ENCODE measurements around the gene IMPG1.
"Not testable (repeated sequence)": the region's sequence is repeated elsewhere in the genome, so short reads cannot be mapped to it uniquely, and the experiment has no call there.

Gene IMPG1

DNA sequence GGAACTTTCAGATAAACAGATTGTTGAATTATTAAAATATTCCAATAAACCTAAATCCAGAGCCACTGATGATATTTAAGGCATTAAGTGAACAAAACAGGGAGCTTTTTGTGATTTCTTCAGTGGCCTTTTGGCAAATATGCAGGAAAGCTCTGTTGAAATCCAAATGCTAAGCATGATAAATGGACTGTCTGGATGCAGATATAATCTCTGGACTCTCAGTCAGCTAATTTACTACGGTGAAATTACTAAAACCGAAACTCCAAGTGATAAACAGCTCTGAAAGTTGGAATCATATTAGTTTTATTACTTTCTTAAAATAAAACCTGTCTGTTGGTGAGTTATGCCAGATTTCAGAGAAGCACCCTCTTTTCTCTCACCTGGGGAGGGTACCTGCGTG, 120.3 kb downstream of the IMPG1 start:
- no peak for DNase-seq (ENCODE audit: low read depth)

DNA sequence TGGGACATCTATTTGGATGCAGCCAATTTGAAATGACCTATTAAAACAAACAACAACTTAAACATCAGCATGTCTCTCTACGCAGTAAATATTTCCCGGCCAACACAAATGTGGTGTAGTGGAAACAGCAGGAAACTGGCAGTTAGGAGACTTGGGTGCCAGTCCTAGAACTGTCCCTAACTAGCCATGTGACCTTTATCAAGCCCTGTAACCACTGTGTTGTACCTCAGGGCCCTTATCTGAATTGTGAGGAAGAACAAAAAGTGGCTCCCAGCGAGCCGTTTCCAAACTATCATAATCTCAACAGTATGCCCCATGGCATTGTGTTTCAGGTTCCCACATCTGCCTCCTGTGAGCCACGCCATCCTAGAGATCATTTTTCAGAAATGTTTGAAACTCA, 124.5 kb downstream of the IMPG1 start:
- no peak for DNase-seq (ENCODE audit: low read depth)

DNA sequence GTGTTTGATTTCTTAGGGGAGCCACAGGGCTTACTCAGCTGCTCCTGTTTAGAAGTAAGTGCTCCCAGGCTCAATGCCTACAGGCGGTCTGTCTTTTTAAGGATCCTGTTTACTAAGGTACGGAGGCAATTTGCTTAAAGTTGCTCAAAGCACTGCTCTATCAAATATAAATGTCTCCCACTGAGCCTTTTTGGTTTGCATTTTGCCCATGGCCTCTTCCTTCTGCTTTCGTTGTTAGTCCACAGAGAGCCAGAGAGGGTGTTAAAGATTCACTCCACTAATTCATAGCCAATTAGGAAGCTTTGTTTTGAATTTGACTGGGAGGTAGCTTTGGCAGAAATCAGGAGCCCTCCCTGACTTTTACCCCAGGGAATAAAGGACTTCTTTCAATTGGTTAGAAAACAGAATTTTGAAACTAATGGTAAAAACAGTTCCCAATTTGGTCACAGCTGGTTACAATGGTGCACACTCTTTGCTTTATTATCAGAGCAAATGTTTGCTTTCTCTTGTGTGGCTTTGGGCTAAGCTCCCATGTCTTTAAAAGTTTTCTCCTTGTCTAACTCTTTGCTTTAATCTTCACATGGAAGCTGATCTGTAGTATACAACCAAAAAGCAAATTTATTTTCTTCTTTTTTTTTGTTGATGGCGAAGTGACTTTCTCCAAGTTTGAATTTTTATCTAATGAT, 126.2 kb downstream of the IMPG1 start:
- no peak for DNase-seq (ENCODE audit: low read depth)

DNA sequence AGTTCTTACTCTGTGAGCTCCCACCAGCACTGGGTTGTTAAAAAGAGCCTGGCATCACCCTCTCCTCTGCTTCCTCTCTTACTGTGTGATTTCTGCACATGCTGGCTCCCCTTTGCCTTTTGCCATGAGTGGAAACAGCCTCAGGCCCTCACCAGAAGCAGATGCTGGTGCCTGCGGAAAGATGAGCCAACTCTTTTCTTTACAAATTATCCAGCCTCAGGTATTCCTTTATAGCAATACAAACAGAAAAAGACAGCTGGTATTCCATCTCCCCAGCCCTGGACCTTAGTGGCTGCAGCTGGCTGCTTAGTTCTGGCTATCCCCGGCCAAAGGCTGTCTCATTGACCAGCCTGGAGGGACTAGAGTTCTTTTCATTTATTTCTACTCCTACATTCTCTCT, 129.1 kb downstream of the IMPG1 start:
- no peak for DNase-seq (ENCODE audit: low read depth)

DNA sequence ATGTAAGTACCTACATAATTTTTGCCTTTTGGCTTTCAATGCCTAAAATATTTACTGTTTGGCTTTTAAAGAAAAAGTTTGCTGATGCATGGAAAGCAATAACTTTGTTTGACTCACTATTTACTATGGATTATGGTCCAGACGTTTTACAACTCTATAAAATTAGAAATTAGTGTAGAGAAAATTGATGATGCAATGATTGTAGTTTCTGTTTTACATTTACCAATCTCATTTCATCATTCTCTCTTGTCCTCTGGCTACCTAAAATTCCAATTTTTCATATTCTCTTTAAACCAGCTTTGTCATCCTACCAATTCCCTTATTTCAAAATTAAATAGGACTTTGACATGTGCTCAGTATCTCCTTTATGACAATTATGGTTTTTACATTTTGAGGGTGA, 131.0 kb downstream of the IMPG1 start:
- no peak for DNase-seq (ENCODE audit: low read depth)

DNA sequence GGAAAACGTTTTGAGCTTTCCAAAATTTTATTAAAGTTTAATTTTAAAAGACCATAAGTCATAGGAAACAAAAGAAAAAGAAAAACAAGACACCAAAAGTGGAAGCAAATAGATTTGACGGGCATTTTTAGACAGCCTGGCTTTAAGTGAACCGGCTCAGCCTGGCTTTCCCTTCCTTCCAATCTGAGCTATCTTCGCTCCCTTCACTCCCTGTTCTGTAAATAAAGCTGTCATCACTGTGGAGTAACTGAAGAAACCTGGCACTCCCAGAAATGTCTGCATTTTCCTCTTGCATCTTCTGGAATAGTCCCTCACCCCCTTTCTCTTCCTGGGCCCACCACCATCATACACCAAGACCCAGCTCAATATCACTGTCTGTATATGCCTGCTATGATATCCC, 131.9 kb downstream of the IMPG1 start:
- DNase-seq (ENCODE audit: low read depth) = no peak

DNA sequence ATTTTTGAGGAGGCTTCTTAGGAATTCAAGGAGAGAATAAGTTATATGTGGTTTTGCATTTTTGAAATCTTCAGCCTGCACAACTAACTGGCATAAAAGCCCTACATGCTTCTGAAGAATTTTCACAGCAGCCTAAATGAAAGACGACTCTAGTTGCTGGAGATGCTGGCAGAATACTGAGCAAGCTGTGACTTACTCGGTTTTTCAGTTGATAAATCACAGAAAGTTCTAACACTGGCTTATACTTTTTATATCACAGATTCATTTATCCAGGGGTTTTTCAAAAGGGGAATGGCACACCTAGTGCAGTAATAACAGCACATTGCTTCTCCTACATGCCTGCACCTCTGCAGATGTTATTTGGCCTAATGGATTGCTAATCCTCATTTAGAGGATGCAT, 134.6 kb downstream of the IMPG1 start:
- DNase-seq (ENCODE audit: low read depth) = no peak

DNA sequence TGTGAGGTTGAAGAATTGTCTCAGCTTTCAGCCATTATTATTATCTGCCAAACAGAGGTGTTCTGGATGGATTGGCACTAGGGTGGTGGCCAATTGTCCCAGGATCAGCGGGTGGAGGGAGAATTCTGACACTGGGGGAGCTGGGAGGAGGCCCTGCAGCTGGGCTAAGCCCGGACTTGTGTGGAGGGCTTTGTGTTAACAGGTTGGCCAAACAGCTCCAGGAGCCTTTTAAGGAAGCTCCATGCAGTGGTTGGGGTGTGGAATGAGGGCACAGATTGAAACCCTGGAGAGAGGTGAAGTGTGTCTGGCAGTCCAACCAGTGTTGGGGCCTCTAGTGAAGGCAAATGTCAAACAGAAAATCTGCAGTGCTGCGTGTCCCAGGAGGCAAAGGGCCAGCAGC, 135.8 kb downstream of the IMPG1 start:
- no peak for DNase-seq (ENCODE audit: low read depth)

DNA sequence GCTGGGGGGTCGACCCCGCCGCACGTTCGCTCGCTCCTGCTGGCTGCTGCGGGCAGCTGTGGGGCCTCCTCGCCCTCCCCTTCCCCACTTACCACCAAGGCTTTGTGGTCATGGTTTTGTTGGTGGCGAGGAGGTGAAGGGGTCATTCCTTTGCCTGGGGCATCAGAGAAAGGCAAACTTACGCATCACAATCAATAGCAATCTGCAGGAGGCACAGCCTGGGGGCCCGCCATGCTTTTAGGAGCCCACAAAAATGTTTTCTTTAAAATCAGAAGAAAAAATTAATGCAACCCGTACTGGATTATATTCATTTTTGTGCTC, 137.0 kb downstream of the IMPG1 start:
- no peak for DNase-seq (ENCODE audit: low read depth)

DNA sequence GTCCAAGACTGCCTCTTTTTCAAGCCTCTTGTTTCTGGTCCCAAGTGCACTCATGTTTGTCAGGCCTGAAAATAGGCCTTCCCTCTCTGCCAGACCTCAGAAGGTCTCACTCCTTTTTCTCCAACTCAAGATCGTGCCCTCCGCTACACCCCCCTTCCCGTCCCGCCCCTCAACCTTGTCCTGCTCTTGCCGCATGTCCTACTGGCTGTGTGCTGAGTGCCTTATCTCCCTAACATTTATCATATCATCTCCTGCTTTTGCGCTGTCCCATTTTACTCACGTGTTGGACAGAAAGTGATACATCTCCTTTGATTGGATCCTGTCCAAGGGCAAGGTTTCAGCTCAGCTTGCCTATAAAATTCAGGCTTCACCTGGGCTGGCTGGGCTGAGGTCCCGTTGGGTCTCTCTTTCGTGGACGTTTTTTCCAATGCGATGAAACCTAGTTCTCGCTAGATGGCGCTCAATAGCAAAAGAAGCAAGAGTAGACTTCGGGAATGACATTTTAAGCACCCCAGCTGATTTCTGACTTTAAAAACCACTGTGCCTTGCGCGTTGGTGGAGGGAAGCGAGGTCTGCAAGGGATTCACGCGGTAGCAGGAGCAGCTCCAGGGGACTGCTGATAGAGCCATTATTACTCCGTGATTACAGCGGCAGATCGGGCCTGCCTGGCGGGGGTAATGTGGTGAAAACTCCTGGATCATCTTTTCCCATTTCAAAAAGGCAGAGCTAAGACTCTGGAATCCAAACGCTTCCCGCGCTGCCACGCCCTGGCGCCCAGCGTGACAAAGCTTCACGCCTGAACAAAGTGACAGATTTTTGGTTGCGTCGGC, 137.6 kb downstream of the IMPG1 start:
- no peak for DNase-seq (ENCODE audit: low read depth)

DNA sequence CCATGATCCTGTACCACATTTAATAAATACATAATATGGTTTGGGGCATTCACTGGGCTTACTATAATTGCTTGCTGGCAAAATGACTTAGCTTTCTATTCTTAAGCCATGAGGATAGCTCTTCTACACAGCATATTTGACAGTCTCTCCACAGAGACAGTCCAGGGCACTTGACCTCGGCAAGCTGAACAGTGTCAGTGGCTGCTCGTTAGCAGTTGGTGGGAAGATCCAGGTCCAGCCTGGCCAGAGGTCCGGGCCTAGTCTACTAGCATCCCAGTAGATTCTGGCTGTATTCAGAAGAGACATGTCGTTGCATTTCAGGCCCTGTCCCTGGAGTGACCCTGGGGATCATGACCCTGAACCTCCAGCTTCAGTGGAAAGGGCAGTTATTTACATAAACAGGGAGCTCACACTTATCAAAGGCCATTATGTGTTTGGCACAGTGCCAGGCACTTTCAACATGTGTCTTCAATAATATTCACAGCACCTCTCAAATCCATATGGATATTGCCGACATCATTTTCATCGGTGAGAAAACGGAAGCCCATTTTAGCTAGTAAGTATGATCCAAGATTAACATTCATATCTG, 139.0 kb downstream of the IMPG1 start:
- DNase-seq (ENCODE audit: low read depth) = no peak

DNA sequence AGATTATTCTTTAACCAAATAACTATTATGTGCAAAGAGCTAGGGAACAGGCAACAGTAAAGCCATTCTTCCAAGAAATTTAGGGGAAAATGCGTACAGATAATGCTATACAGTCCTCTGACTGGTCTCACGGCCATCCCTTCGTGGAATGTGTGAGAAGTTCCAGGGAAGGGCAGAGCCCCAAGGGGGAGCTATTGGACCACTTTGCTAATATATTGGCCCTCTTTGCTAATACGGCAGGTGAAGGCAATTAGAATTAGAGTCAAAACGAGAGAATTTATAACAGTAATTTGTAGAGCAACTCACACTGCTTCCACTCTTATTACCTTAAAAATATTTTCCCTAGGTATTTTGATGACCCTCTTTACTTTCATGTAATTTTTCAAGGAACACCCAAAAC, 140.4 kb downstream of the IMPG1 start:
- DNase-seq (ENCODE audit: low read depth) = no peak

DNA sequence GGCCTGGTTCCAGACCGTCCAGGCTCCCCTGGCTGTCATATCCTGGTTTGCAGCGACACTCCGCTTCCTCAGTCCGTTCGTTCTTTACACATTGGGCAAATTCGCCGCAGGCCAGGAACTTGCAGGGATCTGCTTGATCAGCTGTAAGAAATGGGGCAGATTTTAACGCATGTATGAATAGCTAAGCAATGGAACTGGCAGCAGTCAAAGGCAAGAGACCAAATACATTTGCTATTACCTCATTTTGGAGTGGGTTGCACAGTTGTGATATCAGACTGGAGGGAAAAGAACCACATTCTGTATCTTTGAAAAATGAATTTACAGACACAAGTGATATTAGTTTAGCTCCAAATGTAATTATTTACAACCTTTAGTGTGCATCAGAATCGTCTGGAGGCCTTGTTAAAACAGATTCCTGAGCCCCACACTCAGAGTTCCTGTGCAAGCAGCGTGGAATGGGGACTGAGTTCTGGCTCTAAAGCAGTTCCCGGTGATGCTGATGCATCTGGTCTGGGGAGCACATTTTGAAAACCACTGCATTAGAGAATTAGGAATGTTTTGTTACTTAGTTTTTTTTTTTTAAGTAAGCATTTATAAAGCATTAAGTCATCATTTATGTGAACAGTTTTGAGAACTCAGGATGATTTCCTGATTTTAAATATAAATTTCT, 141.3 kb downstream of the IMPG1 start:
- no peak for DNase-seq (ENCODE audit: low read depth)

DNA sequence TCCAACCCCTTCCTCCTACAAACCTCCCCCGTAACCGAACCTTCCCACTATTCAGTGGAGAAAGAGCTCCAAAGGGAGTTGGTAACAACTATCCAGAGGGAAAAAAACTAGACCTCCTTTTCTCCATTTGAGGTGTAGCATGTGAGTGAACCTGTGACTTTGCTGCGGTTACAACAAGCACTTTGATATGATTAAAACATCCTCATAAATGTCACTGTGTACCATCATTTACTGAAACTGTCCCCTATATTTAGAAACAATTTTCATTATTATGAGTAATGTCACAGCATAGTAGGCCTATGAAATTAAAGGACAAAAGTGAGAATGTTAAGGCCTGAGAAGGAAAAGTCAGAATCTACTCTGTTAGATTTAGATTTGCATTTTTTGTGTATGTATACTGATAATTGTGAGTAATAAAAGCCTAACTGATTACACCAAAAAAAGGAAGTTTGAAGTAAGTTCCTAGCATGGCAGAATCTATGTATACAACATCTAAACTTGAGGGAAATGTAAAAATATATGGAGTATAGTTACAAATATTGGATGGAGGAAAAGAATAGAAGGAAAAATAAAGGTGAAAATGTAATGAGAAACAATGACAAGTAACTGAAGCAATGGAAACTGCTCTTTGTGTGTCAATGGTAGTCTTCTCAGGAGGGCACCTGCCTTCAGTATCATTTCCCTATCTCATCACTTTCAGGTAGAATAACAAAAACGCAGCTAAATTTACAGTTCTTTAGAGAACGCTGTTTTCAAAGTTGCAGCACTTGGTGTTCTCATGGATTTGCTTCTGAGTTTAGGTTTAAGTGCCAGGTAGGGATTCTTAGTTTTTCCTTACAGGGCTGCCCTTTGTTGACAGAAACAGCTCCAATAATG, 145.9 kb downstream of the IMPG1 start:
- no peak for DNase-seq (ENCODE audit: low read depth)

DNA sequence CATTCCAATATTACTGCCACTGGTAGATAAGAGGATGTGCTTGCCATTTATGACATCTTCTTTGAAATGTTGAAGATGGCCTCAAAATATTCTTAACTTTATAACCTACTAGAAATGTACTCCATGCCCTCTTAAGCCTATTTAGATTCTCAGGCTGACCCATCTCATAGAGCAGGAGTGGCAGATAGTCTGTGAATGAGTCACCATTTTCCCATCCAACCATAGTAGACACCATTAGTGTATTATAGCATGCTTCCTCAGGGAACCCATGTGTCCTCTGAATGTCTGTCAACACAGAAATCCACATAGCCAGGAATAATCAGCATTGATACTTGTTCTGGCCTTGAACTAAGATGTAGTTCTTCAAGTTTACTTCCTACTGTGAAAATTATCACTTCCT, 150.2 kb downstream of the IMPG1 start:
- DNase-seq (ENCODE audit: low read depth) = no peak

DNA sequence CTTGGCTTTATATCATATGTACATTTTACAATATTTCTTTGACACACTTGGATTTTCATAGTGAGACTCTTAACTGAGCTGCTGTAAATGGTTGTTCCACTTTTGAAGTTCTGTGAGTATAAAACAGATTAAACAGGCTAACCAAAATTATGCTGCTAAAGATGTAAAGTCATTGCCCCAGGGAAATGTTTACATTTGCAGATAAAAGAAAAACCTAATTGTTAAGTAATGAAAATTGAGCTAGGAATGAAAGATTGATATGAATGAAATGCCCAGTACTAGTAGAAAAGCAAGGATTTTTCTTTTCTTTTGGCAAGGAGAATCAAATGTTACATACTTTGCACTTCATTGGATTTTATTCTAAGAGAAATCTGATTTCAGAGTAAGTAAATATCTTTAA, 159.4 kb downstream of the IMPG1 start:
- no peak for DNase-seq (ENCODE audit: low read depth)

DNA sequence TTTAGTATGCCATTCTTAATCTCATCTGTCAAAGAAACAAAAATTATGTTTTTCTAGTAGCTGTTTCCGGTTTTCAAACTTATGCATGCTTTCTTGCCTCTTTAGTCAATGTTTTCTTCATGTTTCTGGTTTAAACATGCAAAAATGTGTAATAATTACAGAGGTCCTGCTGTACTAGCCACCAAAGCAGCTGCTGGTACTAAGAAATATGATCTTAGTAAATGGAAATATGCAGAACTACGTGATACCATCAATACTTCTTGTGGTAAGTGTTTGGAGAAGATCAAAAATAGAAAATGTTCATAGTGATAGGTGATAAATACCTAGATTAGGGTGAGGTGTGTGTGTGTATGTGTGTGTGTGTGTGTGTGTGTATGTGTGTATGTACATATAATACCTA, 165.0 kb downstream of the IMPG1 start:
- DNase-seq (ENCODE audit: low read depth) = no peak

DNA sequence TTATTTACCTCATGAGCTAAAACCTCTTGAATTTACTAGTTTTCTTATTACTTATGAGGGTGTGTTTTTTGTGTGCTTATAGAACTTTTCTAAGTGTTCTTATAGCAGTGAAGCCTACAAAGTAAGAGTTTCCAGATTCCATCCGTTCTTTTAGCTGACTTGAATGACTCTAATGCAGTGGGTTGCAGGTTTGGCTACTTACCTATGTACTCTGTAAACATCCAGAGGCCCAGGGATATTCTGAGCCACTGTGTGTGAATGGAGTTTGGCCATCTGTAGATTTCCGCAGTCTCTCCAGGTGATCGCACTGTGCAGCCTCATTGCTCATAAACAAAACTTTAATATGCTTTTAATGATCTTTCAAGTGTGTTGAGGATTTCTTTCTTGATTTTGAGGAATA, 165.6 kb downstream of the IMPG1 start:
- no peak for DNase-seq (ENCODE audit: low read depth)

DNA sequence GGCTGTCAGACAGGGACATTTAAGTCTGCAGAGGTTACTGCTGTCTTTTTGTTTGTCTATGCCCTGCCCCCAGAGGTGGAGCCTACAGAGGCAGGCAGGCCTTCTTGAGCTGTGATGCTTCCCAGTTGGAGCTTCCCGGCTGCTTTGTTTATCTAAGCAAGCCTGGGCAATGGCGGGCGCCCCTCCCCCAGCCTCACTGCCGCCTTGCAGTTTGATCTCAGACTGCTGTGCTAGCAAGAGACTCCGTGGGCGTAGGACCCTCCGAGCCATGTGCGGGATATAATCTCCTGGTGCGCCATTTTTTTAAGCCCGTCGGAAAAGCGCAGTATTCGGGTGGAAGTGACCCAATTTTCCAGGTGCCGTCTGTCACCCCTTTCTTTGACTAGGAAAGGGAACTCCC, 167.3 kb downstream of the IMPG1 start:
- not testable (repeated sequence) for DNase-seq (ENCODE audit: low read depth)

DNA sequence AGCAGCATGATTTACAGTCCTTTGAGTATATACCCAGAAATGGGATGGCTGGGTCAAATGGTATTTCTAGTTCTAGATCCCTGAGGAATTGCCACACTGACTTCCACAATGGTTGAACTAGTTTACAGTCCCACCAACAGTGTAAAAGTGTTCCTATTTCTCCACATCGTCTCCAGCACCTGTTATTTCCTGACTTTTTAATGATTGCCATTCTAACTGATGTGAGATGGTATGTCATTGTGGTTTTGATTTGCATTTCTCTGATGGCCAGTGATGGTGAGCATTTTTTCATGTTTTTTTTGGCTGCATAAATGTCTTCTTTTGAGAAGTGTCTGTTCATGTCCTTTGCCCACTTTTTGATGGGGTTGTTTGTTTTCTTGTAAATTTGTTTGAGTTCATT, 172.2 kb downstream of the IMPG1 start:
- not testable (repeated sequence) for DNase-seq (ENCODE audit: low read depth)

DNA sequence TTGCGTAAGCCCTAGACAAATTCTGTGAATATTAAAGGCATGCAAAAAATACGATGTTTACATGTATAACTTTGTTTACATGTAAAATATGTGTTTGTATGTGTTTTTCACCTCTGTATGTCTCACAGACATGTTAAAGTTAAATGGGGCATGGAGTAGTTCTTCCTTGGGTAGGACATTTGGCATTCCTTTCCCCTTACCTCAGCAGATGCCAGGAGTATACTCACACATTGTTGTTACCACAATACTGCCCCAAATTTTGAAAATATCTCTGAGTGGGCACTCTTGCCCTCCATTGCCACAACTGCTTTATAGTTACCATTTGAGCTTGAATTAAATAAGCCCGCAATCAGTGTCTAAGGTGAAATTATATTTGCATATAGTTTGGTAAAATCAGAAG, 175.9 kb downstream of the IMPG1 start:
- DNase-seq (ENCODE audit: low read depth) = no peak

DNA sequence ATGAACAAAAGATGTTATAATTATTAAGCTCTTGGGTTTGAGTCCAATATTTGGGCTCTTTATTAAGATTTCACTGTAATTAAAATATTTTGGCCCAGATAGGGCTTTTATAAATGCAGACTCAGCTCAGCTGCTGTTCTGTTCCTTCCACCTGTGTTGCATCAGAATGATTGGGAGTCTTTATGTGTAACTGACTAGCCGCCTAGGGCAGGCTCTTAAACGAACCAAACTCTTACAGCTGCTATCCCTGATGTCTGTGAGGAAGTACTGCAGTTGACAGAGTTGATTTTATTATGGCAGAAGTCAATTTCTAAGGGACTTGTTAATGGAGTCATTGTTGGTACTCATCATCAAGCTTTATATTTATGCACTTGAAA, 178.7 kb downstream of the IMPG1 start:
- no peak for DNase-seq (ENCODE audit: low read depth)
